ENCODE results near the gene ATP5F1D. TPM values are rescaled to one million over a fixed set of nuclear protein-coding genes. Genes with fewer than 3 reads are reported as not detected.
A peak's percentile ranks its signal among the peaks of the same experiment; 100 is the strongest.

Gene ATP5F1D
- total and polyA plus RNA-seq, 2 of the 13 experiments (the other 11 are each of a cell fraction or from before 2014, with no cell fraction given), result 39.4 to 78.7 TPM

DNA sequence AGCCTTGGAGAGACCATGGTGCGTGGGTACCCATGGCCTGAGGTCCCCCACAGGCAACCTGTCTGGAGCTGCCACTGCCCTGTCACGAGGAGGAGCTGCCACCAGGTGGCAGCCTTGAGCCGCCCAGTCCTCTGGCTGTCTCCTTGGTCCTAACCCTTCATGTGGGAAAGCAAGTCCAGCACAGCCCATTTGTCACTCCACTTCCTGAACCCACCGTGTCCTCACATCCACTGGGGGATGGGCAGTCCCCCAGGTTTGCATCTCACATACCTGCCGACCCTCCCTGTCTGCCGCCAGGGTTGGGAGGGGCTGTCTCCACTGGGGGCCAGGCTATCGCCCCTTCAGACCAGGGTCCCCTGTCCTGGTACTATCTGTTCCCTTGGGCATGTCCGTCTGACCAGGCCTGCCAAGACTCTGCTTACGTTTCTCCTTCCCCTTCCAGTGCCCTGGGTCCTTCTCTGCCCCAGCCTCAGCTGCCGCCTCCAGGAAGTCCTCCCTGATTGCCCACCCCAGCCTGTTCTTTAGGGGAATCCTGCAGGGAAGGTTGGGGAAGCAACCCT lies 38.3 kb downstream of the ATP5F1D start (continued):
- TF ChIP-seq, protein P1, sequence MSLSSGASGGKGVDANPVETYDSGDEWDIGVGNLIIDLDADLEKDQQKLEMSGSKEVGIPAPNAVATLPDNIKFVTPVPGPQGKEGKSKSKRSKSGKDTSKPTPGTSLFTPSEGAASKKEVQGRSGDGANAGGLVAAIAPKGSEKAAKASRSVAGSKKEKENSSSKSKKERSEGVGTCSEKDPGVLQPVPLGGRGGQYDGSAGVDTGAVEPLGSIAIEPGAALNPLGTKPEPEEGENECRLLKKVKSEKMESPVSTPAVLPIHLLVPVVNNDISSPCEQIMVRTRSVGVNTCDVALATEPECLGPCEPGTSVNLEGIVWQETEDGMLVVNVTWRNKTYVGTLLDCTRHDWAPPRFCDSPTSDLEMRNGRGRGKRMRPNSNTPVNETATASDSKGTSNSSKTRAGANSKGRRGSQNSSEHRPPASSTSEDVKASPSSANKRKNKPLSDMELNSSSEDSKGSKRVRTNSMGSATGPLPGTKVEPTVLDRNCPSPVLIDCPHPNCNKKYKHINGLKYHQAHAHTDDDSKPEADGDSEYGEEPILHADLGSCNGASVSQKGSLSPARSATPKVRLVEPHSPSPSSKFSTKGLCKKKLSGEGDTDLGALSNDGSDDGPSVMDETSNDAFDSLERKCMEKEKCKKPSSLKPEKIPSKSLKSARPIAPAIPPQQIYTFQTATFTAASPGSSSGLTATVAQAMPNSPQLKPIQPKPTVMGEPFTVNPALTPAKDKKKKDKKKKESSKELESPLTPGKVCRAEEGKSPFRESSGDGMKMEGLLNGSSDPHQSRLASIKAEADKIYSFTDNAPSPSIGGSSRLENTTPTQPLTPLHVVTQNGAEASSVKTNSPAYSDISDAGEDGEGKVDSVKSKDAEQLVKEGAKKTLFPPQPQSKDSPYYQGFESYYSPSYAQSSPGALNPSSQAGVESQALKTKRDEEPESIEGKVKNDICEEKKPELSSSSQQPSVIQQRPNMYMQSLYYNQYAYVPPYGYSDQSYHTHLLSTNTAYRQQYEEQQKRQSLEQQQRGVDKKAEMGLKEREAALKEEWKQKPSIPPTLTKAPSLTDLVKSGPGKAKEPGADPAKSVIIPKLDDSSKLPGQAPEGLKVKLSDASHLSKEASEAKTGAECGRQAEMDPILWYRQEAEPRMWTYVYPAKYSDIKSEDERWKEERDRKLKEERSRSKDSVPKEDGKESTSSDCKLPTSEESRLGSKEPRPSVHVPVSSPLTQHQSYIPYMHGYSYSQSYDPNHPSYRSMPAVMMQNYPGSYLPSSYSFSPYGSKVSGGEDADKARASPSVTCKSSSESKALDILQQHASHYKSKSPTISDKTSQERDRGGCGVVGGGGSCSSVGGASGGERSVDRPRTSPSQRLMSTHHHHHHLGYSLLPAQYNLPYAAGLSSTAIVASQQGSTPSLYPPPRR (CRISPR knock-in tag; IDR thresholded peaks at IDR 0.05; ENCODE audit: borderline replicate concordance), result no peak
- TF ChIP-seq SALL2 (CRISPR knock-in tag; IDR thresholded peaks at IDR 0.05) (no peak), ZBTB38 (CRISPR knock-in tag; IDR thresholded peaks at IDR 0.05) (no peak), EP300 (IDR thresholded peaks at IDR 0.05; ENCODE audit: low read depth in 2 of 2, low read length in 2 of 2) (no peak), EP300 (CRISPR knock-in tag; IDR thresholded peaks at IDR 0.05; ENCODE audit: borderline replicate concordance) (peak; percentile 39; the same call in 1 of the 2 replicates), MLLT10 (CRISPR knock-in tag; IDR thresholded peaks at IDR 0.05) (no peak), ETV5 (CRISPR knock-in tag; IDR thresholded peaks at IDR 0.05; ENCODE audit: borderline replicate concordance) (no peak), RNF2 (conservative IDR thresholded peaks at IDR 0.05; ENCODE audit: low read depth) (no peak), ATAD3A (CRISPR knock-in tag; IDR thresholded peaks at IDR 0.05) (no peak), TARDBP (CRISPR knock-in tag; IDR thresholded peaks at IDR 0.05) (no peak; the same call in 1 of the 2 replicates), SSRP1 (CRISPR knock-in tag; IDR thresholded peaks at IDR 0.05) (peak; percentile 47; the same call in 1 of the 2 replicates), BORCS8-MEF2B (CRISPR knock-in tag; IDR thresholded peaks at IDR 0.05) (no peak), IKZF1 (IDR thresholded peaks at IDR 0.05) (no peak), KDM2A (CRISPR knock-in tag; IDR thresholded peaks at IDR 0.05; ENCODE audit: borderline replicate concordance, low read depth) (peak; percentile 79; the same call in 1 of the 2 replicates), ZNF501 (CRISPR knock-in tag; IDR thresholded peaks at IDR 0.05) (0 out of 2 replicates have a peak, but pooled peaks have one; percentile 37)
- TF ChIP-seq, protein P2, sequence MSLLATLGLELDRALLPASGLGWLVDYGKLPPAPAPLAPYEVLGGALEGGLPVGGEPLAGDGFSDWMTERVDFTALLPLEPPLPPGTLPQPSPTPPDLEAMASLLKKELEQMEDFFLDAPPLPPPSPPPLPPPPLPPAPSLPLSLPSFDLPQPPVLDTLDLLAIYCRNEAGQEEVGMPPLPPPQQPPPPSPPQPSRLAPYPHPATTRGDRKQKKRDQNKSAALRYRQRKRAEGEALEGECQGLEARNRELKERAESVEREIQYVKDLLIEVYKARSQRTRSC (CRISPR knock-in tag; IDR thresholded peaks at IDR 0.05; ENCODE audit: low read depth), result no peak
- TF ChIP-seq, protein P3, sequence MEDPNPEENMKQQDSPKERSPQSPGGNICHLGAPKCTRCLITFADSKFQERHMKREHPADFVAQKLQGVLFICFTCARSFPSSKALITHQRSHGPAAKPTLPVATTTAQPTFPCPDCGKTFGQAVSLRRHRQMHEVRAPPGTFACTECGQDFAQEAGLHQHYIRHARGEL (CRISPR knock-in tag; IDR thresholded peaks at IDR 0.05), result no peak
- TF ChIP-seq, protein P4, sequence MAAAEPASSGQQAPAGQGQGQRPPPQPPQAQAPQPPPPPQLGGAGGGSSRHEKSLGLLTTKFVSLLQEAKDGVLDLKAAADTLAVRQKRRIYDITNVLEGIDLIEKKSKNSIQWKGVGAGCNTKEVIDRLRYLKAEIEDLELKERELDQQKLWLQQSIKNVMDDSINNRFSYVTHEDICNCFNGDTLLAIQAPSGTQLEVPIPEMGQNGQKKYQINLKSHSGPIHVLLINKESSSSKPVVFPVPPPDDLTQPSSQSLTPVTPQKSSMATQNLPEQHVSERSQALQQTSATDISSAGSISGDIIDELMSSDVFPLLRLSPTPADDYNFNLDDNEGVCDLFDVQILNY (CRISPR knock-in tag; conservative IDR thresholded peaks at IDR 0.05), result no peak
- TF ChIP-seq, protein P5, sequence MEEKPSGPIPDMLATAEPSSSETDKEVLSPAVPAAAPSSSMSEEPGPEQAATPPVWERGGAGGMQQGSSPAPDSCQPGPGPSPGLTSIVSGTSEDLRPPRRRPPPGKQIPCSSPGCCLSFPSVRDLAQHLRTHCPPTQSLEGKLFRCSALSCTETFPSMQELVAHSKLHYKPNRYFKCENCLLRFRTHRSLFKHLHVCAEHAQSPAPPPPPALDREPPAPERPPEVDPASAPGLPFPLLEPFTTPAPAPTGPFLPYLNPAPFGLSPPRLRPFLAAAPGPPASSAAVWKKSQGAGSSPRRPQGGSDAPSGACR (CRISPR knock-in tag; IDR thresholded peaks at IDR 0.05), result no peak
- TF ChIP-seq, protein P6, sequence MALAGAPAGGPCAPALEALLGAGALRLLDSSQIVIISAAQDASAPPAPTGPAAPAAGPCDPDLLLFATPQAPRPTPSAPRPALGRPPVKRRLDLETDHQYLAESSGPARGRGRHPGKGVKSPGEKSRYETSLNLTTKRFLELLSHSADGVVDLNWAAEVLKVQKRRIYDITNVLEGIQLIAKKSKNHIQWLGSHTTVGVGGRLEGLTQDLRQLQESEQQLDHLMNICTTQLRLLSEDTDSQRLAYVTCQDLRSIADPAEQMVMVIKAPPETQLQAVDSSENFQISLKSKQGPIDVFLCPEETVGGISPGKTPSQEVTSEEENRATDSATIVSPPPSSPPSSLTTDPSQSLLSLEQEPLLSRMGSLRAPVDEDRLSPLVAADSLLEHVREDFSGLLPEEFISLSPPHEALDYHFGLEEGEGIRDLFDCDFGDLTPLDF (CRISPR knock-in tag; IDR thresholded peaks at IDR 0.05), result no peak

All from HepG2 (cell line).